HL-60/S4 (cell line): ENCODE data around the gene STAC2.
"Not testable (repeated sequence)": the region's sequence is repeated elsewhere in the genome, so short reads cannot be mapped to it uniquely, and the experiment has no call there.

ENCODE experiments used
- in situ Hi-C: fragments of 300-500 bp; cut with MboI; formaldehyde crosslinking; loops from 2 replicates; pipeline ENCODE4 v1.14.3; 2022; ENCODE audit warnings: low sequenced_read_pairs

Gene STAC2, protein sequence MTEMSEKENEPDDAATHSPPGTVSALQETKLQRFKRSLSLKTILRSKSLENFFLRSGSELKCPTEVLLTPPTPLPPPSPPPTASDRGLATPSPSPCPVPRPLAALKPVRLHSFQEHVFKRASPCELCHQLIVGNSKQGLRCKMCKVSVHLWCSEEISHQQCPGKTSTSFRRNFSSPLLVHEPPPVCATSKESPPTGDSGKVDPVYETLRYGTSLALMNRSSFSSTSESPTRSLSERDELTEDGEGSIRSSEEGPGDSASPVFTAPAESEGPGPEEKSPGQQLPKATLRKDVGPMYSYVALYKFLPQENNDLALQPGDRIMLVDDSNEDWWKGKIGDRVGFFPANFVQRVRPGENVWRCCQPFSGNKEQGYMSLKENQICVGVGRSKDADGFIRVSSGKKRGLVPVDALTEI

DNA sequence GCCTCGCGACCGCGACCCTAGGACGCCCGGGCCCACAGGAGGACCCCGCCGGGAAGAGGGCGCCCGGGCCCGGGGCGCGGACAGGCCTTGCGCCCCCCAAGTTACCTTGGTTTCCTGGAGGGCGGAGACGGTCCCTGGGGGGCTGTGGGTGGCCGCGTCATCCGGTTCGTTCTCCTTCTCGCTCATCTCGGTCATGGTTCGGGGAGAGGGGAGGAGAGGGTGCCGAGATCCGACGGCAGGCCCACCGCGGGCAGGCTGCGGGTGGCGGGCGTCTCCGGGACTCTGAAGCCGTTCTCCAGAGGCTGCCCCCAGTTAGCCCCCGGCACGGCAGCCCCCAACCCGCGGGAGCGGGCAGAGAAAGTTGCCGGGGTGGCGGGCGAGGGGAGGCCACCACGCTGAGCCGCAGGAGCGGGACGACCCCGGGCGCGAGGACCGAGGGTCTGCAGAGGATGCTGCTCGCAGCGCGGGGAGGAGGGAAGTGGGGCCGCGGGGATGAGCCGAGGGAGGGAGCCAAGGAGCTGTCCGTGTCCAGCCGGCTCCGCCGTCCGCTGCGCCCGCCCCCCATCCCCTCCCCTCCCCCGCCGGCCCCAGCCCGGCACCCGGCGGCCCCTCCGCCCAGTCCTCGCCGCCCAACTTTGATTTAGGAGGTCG, at the start of gene STAC2:
Gene STAC2 (minus strand): TSS at position 638 of the 651 bp plus-strand sequence. CDS start 443 bp downstream, at position 195.
- in situ Hi-C loops: no loop called here

DNA sequence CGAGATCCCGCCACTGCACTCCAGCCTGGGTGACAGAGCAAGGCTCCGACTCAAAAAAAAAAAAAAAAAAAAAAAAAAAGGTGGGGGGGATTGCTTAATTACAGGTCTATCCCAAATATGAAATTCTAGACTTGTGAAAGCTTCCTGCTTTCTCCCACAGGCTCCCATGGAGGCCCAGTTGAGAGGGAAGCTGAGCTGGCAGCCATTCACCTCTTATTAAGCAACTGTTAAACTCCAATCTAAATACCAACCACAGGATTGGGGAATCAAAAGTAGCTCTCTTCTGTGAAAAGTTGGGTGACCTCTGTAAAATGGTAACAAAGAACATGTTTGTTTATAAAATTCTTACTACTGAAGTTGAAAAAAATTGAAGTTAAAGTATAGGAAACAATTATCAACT, 45.8 kb upstream of the STAC2 start:
- in situ Hi-C loops: no loop called here

DNA sequence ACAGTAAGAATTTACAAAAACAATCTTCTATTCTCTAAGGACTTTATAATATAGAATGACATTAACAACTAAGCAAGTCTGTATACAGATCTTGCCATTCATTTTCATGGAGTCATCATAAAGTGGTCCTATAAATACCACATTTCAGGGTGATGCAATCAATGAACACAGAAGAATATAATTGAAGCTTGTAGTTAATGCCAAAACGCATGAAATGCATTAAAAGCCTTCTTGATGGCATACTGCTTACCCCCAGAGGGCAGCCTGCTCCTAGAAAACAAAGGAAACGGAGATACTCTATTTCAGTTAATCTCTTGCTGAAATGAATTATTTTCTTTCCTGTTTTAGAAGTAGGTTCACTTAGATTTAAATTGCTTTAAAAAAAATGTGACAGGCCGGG, 45.2 kb upstream of the STAC2 start:
- in situ Hi-C loops: no loop called here

DNA sequence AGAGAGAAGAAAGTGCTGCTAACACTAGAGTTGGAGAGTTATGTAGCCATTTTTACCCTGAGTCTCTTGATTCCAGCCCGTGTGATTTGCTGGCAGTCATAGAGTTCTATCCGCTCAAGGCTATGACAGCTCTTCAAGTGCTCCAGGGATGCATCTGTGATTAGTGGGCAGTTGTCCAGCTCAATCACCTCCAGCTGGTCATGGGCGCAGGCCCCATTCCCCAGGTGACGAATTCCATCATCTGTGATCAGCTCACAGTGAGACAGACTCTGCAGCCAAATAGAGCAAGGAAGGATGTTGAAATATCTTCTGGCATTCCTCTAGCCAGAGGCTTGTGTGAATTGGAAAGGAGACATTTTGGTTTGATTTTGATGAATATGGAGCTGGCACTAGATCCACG, 38.4 kb upstream of the STAC2 start:
- in situ Hi-C loops: no loop called here

- in situ Hi-C loops: no loop called here
These were observed 35.5 kb upstream of the STAC2 start for GRCh38 chr17:39261286-39261685.

DNA sequence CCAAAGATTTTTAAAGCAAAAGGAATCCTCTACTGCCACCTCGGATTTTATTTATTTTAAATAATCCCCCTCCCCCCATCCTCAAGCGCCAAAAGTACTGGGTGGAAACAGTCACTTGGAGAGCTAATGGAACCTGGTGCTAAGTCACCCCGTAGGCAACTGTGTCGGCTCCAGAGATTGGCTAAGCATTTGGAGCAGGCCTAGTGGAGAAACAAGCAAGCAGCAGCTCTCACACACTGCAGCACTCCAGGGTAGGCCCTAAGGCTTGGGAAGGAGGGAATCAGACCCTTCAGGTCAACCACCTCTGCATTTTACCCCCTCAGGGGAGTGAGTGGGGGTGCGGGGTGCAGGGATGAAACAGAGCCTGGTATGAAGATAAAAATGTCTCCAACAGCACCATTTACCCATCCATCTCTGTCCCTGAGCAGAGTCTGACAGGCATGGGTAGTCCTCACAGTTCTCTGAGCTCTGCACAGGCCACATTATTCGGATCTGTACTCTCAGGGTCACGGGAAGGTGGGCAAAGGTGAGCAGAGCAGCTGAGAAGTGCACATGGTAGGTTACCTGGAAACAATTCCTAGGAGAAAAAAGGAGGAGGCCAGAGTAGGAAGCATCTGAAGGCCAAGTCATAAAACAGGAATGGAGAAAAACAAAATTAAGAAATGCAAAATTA, 27.2 kb upstream of the STAC2 start:
- in situ Hi-C loops: no loop called here

DNA sequence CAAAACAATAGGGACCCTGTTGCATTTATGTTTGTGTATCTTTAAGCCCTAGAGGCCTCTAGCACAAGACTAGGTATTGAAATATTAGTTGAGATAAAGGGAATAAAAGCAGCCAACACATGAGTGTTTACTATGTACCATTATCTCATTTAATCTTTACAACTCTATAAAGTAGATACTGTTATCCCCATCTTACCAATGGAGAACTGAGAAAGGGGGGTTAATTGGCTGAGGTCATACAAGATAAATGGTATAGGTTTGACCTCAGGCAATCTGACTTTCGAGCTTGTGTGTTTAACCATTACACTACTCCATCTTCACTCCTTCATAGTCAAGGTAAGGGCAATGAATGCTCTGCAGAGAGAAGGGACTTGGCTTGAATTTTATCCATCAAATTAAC, 26.3 kb upstream of the STAC2 start:
- in situ Hi-C loops: no loop called here

GRCh38 chr17:39250076-39250475, 24.3 kb upstream of the STAC2 start:
- in situ Hi-C loops: not testable (repeated sequence)

DNA sequence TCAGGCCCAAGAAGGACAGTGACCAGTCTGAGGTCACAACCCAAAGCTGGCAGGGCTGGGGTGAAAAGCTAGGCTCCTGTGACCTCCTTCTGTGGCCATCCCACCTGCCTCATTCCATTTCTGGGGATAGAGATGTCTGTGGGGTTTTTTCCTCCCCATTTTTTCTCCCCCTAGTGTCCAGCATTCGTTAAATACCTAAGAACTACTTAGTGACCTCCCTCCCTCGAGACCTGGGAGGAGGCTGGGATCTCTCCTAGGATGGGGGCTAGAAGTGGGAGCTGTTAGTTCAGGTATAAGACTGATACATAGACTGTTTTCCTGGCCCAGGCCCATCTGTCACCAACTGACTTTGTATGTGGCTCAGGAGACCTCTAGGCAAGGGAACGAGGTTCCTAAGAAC, 20.5 kb upstream of the STAC2 start:
- in situ Hi-C loops: no loop called here

DNA sequence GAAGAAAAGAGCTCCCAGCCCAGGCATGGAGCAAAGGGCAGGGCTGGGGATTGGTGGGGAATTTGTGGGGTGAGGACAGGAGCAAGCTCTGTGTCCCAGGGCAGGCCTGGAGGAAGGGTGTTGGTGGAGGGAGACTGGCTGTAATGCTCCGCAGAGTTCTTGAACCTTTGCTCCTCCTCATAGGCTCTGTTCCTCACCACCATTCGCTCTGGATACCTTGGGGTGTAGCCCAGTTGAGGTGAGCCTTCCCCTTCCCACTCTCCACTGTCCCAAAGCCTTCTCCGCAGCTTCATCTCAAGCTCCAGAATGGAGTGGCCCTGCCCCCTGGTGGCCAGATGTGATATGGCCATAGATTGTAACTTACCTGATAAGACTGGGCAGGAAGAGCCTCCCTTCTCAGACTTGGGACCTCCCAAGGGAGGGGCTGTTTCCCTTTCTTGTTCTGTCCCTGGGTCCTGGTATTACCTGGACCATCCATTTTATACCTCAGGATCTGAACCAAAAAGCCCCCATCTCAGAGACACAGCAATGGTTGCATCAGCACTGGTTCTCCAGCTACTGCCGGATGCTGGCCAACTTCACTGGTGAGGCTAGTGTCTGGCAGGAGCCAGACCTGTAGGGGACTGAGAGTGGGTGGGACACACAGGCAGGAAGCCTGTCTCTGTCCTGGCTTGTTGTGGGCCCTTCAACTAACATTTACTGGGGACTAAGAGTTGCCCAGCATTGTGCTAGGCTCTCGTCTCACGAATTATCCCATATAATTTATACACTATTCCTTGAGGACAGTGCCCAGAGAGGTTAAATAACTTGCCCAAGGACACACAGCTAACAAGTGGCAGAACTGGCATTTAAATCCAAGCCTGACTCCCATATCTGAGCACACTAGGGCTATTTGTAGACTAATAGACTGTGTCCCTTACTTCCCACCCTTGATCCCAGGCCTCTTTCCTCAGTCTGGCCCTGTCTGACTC, 19.1 kb upstream of the STAC2 start:
- in situ Hi-C loops: no loop called here

DNA sequence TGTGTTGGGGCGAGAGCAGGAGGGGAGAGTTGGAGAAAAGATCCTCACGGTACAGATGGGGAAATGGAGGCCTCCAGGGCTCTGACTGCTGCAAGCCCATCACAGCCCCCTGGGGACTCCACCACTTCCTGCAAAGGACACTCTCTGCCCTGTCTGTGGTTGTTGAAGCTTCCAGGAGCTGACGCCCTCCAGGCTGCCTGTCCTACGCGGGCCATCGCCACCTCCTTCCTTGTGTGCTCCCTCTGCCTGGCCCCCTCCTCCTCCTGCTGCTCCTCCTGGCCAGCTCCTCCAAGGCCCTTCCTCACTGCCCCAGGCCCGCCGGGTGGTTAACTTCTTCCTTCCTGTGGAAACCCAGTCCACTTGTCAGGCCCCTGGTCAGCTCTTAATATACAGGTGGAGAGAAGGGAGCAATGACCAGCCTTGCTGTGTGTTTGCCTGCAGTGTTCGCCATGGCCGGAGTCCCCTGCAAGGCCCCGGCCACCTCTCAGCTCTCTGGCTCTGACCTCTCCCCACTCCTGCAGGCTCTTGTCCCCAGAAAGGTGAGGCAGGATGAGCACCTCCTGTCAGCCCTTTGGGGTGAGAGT, 18.4 kb upstream of the STAC2 start:
- in situ Hi-C loops: no loop called here

- in situ Hi-C loops: no loop called here
These were observed 17.4 kb upstream of the STAC2 start for GRCh38 chr17:39243155-39243554.

DNA sequence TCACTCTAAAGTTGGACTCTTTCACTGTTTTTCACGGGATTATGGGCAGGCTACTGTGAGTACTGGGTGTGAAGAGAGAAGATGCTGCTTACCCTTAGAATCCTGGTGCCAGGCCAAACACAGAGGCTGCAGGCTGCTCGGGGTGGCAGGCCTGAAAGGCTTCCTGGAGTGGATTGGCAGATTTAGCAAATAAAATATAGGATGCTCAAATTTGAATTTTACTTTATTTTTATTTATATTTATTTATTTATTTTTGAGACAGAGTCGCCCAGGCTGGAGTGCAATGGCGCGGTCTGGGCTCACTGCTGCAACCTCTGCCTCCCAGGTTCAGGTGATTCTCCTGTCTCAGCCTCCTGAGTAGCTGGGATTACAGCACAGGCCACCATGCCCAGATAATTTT, 14.9 kb upstream of the STAC2 start:
- in situ Hi-C loops: no loop called here

DNA sequence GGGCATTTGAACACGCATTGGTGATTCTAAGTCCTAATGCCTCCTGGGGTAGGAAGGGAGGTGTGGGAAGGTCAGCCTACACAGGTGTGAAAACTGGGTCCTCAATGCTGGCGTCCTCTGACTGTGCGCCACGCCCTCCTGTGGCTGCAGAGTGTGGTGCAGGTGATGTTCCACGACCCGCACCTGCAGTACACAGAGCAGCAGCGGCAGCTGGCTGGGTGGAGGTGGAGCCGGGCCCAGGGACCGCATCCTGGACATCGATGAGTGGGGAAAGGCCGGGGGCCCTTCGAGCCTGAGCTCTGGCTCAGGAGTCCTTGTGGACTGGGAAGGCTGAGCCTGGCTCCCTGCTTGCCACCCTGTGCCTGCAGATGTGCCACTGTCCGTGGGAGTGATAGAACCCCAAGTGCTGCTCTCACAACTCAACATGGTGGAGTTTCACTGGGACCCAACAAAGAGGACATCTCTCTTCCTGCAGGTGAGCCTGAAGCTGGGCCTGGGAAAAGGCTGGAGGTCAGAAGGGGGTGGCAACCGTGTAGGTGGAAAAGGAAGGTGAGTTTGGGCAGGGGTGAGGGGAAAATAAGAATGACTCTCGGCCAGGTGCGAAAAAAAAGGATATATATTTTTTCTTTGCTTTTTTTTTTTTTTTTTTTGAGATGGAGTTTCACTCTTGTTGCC, 14.0 kb upstream of the STAC2 start:
- in situ Hi-C loops: no loop called here

DNA sequence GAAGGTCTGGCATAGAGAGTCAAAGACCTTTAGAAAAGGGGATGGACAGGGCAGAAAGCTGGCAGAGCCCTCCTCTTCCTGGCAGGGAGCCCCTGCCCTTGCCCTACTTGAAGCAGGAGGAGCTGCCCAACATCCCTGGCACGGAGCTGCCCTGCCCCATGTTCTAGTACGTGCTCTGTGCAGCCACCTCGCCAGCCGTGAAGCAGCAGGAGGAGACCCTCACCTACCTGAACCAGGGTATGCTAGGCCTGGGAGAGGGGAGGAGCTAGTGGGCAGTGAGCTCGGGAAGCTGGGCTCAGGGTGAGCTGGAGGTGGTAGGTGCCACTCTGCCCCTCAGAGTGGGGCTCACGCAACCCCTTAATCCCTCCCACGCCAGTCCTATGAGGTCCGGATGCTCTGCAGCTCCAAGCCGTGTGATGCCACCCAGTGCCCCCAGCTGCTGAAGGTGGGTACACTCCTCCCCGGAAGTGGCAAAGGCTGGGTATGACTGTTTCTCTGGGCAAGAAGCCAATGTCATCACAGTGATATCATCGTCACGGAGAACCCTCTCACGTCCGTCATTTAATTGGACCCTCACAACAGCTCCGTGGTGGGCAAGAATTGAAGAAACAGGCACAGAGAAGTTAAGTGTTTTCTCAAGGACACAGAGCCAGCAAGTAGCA, 12.7 kb upstream of the STAC2 start:
- in situ Hi-C loops: no loop called here

GRCh38 chr17:39237586-39237985, 11.8 kb upstream of the STAC2 start:
- in situ Hi-C loops: no loop called here

- in situ Hi-C loops: no loop called here
These were observed 11.3 kb upstream of the STAC2 start for GRCh38 chr17:39236981-39237441.

GRCh38 chr17:39236450-39236927, 10.7 kb upstream of the STAC2 start:
- in situ Hi-C loops: no loop called here
